ENCODE measurements around the gene MARCO.
"Not testable (repeated sequence)": the region's sequence is repeated elsewhere in the genome, so short reads cannot be mapped to it uniquely, and the experiment has no call there.

Gene MARCO

DNA sequence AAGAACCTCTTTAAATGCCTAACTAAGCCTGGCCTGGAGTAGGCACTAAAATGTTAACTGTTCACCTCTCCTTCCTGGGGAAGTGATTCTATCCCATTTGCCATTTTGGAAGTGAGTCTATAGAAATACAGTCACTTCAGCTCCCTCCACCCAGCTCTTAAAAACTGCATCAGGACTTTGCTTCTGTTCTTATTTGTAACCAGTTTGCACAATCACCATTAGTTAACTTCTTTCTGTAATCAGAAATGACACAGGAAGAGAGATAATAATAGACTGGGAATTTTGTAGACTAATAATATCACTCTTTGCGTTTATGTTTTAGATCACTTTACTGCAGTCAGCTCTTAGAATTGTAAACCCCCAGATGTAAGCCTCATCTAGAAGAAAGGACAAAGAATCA lies 16.0 kb upstream of the MARCO start:
- DNase-seq (ENCODE audit: low spot score), result no peak

DNA sequence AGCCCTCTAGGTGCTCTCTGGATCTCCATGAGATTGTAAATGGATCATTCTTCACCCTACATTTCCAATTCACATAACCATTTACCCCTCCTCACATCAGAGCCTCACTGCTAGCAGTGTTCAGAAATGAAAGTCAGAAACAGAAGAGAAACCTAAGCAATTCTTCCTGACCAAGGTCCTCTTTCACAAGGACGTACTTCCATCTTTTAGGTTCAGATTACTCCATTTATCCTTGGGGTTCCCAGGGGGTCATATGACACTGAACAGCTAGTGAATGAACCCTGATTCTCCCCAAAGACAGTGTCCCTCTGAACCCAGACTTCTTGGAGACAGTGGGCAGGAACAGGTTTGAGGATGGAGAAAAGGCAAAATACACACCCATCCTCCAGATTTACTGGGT lies 12.9 kb upstream of the MARCO start:
- DNase-seq (ENCODE audit: low spot score), result no peak

DNA sequence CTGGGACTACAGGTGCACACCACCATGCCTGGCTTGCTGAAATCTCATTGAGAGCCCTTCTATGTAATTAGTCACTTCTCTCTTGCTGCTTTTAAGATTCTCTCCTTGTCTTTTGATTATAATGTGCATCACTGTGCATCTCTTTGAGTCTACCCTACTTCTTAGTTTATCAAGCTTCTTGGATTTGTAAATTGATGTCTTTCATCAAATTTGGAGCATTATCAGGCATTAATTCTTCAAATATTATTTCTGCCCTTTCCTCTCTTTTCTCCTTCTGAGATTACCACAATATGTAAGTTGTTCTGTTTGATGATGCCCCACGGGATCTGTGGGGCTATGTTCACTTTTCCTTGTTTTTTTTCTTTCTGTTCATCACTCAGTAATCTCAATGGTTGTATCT lies 9.0 kb upstream of the MARCO start:
- DNase-seq (ENCODE audit: low spot score), result no peak

DNA sequence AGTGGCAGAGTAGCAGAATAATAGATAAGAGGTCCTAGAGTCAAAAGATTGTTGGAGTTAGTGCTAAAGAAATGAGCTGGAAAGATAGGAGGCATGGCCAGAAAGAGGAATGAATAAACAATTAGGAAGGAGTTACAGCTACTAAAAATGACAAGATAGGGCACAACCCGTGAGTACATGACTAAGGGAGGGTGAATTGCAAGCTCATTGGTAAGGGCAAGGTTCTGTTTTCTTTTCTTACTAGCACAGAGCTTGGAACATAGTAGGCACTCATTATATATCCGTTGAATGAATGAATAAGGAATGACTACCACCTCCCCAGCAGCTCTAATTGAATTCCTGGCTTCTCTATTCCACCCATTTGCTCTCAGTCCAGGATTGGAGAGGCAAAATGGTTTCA lies 5.7 kb upstream of the MARCO start:
- no peak for DNase-seq (ENCODE audit: low spot score)

DNA sequence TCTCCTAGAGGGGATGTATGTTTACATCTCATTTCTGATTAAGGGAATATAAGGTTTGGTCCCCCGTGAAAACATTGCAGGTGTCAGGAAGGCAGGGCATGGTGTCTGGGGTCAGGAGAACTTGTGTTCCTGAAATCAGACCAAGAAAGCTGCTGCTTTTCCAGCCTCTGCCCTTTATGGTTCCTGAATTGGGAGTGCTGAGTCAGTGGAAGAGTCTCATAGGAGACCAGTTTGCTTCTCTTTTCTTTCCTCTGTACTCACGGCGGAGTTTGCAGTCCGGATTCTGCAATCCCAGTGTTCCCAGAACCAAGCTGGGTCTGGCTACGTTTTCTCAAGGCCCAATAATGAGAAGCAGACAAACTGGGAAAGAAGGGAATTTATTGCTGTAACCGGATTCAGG lies 5.1 kb upstream of the MARCO start:
- DNase-seq (ENCODE audit: low spot score), result no peak

DNA sequence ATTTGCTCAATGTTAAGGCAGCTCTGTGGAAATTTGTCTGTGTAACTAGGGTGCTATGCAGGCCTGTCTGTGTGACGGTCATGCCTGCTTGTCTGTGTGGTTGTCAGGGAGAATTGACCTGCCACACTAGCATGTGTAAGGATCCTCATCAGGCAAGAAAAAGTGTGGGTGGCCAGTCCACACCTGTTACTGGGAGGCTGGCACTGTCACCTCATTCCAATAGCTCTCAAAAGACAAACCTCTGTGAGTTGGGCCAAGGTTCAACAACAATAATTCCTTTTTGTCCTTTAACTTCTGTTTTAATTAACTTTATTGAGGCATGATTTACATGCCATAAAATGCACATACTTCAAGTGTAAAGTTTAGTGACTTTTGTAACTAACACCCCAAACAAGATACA lies 4.2 kb upstream of the MARCO start:
- DNase-seq (ENCODE audit: low spot score), result no peak

DNA sequence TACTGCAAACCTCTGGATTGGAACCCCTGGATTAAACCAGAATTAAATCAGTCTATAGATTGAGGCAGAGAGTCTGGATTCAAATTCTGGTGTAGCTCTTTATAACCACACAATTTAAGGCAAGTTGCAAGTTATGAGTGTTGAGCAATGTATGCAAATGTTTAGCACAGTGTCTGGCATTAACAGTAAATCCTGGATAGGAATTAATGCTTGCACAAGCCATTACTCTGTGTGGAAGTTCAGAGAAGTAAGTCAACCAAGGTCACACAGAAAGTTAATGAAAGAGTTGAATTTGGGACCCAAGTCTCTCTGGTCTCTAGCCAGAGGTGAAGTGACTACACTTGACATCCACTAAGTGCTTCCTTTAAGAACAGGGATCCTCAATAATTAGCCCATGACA lies 2.0 kb upstream of the MARCO start:
- no peak for DNase-seq (ENCODE audit: low spot score)

DNA sequence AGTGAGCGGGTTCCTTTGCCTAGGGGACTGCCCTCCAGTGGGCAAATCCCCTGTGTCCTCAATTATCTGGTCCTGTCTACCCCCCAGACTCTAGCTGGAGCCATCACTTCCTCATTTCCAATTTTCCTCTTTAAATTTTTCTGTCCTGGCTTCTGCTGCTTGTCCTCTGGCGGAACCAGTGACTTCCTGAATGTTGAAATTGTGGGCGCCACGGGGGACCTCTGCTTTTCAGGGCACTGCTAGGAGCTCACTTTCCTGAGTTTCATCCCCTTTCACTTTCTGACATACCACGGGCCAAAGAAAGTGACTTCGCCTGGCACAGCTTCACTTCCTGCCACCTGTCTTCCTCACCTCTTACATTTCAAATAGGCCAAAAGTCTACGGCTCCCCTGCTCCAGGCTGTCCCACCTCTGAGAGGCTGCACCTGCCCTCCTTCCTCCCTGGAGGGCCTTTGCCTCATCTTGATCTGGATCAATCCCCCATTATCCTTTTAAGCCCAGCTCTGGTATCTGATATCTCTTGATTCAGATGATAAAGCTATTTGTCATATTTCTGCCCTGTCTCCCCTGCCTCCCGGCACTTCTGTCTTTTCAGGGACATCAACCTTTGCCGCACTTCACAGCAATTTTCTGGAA lies 1.4 kb upstream of the MARCO start:
- DNase-seq (ENCODE audit: low spot score), result no peak

DNA sequence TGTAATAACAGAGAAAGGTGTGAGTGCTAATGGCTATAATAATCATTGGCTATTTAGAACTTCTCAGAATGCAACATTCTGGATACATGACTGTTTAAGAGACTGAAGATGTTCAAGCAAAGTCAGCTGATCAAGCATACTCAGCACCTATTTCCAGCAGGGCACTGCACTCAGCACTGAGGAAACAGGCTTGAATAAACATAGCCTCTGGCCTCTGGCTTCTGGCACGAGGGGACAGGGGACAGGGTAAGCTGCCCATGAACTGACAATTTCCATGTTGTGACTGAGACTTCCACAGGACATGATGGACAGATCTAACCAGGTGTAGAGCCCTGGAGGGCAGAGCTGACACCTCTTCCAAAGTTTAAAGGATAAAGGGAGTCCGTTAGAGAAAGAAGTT lies 1.3 kb downstream of the MARCO start:
- DNase-seq (ENCODE audit: low spot score), result no peak

DNA sequence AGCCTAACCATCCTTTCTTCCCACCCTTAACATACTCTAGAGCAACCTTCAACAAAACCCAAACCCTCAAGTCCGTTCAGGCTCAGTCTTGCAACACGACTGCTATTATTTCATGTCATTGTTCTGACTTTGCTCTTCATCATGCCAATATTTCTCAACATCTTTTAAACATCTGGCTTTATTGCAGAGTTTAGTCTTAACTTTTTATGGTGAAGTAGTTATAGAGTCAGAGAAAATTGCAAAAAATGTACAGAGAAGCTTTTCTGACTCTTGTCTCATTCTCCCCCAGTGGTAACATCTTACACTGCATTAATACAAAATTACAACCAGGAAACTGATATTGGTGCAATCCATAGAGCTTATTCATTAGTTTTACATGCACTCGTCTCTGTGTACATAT lies 3.9 kb downstream of the MARCO start:
- DNase-seq (ENCODE audit: low spot score), result no peak

DNA sequence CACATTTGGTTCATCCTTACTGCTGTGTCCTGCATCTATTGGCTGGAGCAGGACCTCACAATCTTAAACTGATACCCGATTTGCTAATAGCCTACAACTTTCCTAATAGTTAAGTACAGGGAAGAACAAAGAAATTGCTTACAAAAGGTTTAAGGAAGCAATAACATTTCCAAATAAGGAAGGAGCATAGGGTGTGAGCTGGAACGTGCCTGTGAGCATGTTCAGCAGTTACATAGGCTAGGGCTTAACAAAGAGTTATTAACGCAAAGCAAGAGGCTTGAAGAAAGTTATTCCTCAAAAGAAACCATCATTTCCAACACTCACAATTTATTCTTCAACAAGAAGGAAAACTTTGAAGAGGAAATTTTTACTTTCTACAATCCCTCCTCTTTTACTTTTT lies 6.3 kb downstream of the MARCO start:
- not testable (repeated sequence) for DNase-seq (ENCODE audit: low spot score)

DNA sequence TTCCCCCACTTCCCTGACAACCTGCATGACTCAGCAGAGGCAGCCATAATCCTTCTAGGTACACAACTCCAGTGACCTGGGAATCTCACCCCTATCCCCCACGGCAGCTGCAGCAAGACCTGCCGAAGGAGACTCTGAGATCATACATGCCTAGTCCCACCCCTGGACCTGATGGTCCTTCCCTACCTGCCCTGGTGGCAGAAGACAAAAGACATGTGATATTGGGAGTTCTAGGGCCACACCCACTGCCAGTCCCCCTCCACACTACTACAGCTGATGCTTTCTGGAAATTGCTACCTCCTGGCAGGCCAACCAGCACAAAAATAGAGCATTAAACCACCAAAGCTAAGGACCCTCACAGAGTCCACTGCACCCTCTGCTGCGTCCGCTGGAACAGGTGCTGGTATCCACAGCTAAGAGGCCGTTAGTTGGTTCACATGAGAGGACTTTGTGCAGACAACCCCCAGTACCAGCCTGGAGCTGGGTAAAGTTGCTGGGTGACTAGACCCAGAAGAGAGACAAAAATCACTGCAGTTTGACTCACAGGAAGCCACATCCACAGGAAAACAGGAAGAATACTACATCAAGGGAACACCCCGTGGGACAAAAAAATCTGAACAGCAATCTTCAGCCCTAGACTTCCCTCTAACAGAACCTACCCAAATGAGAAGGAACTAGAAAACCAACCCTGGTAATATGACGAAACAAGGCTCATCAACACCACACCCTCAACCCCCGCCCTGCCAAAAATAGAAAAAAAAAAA lies 12.5 kb downstream of the MARCO start:
- DNase-seq (ENCODE audit: low spot score), result no peak

DNA sequence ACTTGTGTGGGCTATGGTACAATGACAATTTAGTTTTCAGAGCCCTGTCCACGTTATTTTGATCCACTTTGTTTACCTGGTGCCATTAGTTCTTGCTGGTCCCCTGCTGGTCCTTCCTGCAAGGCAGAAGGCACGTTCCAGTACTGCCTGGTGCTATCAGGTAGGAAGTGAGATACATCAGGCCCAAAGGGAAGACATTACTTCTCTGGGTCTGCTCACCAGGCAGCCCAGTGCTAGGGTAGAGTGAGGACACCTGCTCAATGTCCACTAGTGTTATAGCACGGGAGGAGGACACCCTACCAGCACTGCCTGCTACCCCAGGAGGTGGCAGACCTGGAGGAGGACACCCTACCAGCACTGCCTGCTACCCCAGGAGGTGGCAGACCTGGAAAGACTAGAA lies 23.7 kb downstream of the MARCO start:
- no peak for DNase-seq (ENCODE audit: low spot score)

DNA sequence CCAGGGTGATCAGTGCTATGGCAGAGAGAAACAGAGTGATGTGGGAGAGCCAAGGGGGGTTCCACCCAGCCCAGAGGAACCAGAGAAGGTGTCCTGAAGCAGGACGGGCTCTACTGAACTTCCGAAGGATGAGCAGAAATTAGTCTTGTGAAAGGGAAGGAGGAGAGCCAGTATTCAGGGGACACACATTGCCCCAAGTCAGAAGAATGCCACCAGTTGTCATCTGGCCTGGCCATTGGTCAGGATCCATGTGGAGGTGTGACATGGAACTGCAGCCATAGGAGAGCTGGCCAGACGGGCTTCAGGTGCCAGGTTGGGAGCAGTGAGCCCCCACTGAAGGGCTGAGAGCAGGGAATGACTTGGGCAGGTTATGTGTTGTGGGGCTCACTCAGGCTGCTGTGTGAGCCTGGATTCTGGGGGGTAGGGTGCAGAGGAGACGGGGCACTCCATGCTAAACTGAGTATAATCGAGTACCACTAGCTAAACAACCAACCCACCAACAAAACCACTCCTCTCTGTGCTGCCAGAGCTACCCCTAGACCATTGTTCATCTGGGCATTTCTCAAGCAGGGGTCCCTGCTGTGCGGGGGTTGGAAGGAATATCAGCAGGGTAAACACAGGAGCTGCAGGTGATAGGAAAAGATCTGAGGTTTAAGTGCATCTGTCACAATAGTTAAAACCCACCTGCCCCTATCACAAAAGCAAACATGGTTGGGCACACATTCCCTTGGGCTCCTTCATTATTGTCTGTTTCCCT lies 25.3 kb downstream of the MARCO start:
- no peak for DNase-seq (ENCODE audit: low spot score)

DNA sequence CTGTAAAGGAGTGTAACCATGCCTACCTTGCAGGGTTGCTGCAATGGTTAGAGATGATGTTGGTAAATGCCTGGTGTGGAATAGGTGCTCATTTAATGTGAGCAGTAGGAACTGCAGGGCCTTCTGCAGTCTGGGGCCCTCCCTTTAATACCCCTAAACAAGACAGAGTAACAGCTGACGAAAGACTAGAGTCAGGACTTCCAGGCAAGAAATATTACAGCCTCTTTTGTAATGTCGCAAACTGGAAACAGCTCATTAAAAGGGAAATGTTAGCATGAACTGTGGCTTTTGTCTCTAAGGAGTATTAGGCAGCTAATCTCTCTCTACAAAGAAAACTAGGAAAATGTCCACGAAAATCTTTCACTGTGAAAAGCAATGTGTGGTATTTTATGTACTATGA lies 26.0 kb downstream of the MARCO start:
- DNase-seq (ENCODE audit: low spot score), result no peak

DNA sequence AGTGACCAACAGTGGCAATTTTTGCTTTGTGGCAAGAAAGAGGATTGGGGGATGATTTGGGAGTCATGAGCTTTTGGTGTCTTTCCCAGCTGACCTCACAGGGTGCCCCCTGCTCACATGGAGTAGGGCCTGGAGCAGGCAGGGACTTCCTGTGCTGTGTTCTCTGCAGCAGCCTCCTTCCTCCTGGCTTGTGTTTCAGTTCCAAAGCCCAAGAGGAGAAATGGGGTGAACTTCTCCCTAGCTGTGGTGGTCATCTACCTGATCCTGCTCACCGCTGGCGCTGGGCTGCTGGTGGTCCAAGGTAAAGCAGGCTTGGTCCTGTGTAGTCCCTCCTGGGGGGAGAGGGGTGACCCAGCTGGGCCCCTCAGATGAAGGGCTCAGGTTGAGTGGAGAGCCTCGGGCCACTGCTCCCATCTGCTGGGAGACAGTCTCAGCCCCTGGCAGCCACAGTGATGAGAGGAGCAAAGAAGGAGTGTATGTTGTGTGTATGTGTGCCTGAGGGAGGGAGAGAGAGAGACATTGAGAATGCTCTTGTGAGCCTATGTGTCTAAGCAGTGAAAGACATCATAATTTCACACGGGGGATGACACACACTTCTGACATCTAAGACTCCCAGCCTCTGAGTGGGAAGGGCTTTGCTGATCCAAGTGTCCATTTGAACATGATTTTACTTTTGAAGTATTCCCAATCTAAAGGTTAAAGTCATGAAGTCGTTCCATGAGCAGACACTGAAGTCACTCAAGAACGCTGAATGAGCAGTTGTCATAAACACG lies 27.2 kb downstream of the MARCO start:
- DNase-seq (ENCODE audit: low spot score), result no peak

DNA sequence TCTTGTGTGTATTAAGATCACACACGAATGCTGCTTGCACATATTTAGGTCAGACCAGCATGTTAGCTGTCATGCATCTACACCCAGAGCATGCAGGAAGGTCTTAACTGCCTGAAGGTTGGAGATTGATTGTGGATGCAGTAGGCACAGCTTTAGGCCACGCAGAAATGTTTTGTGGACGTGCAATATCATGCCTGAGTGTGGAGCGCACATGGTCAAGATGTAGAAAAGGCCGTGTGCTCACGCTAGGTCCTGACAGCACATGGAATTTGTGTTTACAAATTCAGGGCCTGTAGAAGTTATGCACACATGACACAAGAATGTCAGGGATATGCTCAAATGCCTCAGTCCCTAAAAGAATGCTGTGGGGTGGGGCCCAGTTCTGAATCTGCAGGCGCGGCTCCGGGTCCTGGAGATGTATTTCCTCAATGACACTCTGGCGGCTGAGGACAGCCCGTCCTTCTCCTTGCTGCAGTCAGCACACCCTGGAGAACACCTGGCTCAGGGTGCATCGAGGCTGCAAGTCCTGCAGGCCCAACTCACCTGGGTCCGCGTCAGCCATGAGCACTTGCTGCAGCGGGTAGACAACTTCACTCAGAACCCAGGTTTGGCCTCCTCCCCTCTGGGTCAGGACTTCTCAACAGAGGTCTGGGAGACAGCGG lies 27.9 kb downstream of the MARCO start:
- no peak for DNase-seq (ENCODE audit: low spot score)

DNA sequence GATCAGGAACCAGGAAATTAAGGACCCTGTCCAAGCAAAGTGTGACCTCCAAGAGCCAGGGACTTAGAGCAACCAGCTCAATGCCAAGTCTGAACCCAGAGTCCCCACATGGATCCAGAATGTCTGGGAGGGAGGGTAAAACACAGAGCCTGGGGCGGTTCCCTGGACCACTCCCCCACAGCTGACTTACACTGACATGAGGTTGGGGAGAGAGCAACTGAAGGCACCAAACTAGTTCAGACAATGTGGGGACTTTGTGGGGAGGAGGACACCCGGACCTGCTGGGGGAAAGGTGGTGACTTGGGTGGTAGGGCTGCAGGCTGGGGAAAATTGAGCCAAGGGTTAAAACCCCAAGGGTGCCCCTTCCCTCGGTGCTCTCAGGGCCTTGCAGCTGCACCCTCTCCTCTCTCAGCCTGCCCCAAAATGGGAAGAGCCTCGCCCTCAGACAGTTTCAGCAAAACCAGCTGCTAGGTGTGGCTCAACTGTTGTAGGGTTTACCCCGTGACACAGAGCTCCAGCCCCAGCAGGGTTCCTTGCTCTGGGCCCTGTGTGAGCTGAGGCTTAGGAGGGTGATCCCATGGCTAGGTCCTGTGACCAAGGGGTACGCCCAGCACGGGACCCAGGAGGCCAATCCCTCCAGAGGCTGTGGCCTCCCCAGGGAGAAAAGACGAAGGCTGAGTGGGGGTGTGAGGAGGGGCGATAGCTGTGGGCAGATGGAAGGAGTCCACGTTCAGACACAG lies 28.6 kb downstream of the MARCO start:
- no peak for DNase-seq (ENCODE audit: low spot score)

DNA sequence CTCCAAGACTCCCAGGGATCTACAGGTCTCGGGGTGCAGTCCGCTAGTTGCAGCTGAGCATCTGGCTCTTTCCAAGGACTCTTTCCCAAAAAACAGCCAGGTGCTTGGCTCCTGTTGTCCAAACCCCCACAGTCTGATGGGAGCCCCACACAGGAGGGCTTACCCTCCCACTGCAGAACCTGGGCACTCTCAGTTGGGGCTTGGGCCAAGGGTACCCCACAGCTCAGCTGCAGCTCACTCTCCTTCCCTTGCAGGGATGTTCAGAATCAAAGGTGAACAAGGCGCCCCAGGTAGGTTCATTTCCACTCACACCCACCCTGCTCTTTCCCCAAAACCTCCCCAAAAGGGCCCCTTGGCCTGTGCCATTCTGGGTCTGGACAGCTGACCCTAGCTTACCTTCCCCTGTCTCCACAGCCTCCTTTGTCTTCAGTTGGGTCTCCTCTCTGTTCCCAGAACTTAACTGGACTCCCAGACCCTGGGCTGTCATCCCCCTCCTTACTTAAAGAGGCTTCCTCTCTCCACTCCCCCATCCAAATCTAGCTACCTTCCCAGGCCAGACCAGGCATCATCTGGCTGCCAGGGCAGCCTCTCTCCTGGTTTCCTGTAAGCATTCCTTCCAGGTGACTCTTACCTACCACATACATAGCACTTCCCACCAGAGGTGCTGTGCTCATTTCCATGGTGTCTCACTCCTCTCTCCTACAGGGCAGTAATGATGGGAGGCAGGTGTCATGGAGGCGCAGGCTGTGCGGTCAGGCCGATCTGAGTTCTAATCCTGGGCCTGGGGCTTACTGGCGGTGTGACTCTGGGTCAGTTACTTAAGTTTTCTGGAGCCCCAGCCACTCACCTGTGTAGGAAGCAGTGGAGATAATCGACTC lies 29.5 kb downstream of the MARCO start:
- no peak for DNase-seq (ENCODE audit: low spot score)

DNA sequence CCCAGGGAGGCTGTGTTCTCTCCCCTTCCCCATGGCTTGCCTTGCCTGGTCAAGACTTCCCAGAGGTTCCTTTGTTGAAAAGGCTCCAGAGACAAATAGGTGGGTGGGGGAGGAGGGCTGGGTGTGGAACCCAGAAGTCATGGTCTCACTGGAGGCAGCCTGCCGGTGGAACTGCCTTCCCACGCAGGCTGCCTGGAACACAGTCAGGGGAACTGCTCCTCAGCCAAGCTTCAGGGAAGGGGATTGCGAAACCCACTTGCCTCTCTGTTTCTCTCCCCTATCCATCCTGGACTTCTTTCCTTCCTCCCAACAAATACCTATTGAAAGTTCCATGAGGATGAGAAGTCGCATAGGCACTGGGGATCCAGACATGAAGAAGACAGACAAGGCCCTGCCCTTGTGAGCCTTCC lies 31.6 kb downstream of the MARCO start:
- no peak for DNase-seq (ENCODE audit: low spot score)

All from iPS-NIHi11 (cell line).